ENCODE measurements around the gene ENAM.
"Not testable (repeated sequence)": the region's sequence is repeated elsewhere in the genome, so short reads cannot be mapped to it uniquely, and the experiment has no call there.

Gene ENAM

GRCh38 chr4:70680934-70681333, 52.4 kb downstream of the ENAM start:
- no peak for DNase-seq

DNA sequence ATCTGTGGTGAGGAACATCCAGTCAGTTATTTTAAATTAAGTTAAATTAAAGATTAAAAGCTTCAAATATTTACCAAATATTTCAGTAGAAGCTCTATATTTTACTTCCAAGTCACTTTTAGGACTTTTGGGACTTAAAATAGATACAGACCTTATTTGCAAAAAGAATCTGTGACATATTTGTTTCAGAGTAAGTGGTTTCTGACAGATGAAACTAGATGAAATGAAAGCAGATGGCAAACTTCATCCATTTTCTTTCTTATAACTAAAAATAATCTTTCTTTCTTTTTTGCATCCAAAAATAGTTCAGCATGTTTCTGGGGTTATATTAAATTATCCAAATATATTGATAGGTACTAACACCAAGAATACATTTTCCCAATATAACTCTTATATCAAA, 53.2 kb downstream of the ENAM start:
- no peak for DNase-seq

DNA sequence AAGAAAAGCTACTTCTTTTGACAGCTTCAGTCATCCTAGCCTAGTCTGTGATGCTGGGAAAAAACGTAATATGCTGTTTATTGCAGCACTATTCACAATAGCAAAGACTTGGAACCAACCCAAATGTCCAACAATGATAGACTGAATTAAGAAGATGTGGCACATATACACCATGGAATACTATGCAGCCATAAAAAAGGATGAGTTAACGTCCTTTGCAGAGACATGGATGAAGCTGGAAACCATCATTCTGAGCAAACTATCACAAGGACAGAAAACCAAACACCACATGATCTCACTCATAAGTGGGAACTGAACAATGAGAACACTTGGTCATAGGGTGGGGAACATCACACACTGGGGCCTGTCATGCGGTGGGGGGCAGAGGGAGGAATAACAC, 53.6 kb downstream of the ENAM start:
- not testable (repeated sequence) for DNase-seq

GRCh38 chr4:70687392-70687791, 58.8 kb downstream of the ENAM start:
- no peak for DNase-seq

- peak; percentile 100 for DNase-seq
These were observed 59.6 kb downstream of the ENAM start, which contains the start of gene UTP3 for GRCh38 chr4:70687821-70688794. Gene UTP3, plus strand, starts transcription at chr4:70688532. Its CDS starts 146 bp downstream, at chr4:70688678.

DNA sequence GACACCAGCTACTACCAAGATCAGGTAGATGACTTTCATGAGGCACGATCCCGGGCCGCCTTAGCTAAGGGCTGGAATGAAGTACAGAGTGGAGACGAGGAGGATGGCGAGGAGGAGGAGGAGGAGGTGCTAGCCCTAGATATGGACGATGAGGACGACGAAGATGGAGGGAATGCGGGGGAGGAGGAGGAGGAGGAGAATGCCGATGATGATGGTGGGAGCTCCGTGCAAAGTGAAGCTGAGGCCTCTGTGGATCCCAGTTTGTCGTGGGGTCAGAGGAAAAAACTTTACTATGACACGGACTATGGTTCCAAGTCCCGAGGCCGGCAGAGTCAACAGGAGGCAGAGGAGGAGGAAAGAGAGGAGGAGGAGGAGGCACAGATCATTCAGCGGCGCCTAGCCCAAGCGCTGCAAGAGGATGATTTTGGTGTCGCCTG, 60.3 kb downstream of the ENAM start:
- DNase-seq: no peak

- no peak for DNase-seq
These were observed 63.1 kb downstream of the ENAM start for GRCh38 chr4:70691661-70692060.

DNA sequence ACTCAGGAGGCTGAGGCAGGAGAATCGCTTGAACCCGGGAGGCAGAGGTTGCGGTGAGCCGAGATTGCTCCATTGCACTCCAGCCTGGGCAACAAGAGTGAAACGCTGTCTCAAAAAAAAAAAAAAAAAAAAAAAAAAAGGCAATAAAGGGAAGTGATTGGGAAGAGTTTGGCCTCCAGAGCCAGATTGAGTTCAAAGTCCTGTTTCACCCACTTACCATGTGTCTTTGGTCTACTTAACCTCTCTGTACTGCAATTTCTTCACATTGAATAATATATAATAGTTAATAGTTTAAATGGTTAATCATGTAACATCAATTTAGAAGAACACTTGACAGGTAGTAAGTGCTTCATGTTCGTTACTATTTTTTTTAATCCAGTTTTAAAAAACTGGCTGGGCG, 66.1 kb downstream of the ENAM start:
- not testable (repeated sequence) for DNase-seq

Measured in fibroblast of skin of right biceps (primary cell).